Adrenal gland (tissue), 12 donors: ENCODE measurements around the gene THAP12. TPM values are rescaled to one million over a fixed set of nuclear protein-coding genes. Genes with fewer than 3 reads are reported as not detected.

Experiments used
- DNase-seq, 7 donors: peaks; one replicate each; pipeline ENCODE4 v3.0.0-alpha.2; 2019 to 2020
- H3K27ac ChIP-seq, 5 donors: fragments of 200-600 bp; sonication (generic) in 4 of 5; 1 replicate in 3 of 5; 2 replicates in 2 of 5; pipeline versions ENCODE4 v1.5.1 to v1.8.0; 2016 to 2020; ENCODE audit warnings: mild to moderate bottlenecking in 1 of 5
- H3K27me3 ChIP-seq: fragments of 200-600 bp; 2 replicates; pipeline ENCODE4 v1.8.0; 2021
- H3K36me3 ChIP-seq, 2 donors: fragments of 200-600 bp; replicated peaks in 1 of 2; 1 replicate in 1 of 2; 2 replicates in 1 of 2; pipeline versions ENCODE4 v1.5.1 to v1.8.0; 2018 to 2022
- H3K4me1 ChIP-seq, 2 donors: fragments of 200-600 bp; replicated peaks in 1 of 2; 1 replicate in 1 of 2; 2 replicates in 1 of 2; pipeline versions ENCODE4 v1.5.1 to v1.8.0; 2018 to 2021
- H3K4me3 ChIP-seq, 4 donors: fragments of 200-600 bp; sonication (generic) in 3 of 4; one replicate each; pipeline ENCODE4 v1.5.1; 2016 to 2018
- H3K9me3 ChIP-seq, 3 donors: fragments of 200-600 bp; sonication (generic) in 1 of 3; replicated peaks in 1 of 3; 1 replicate in 2 of 3; 2 replicates in 1 of 3; pipeline versions ENCODE4 v1.5.1 to v1.8.0; 2016 to 2021
- POLR2A ChIP-seq, 2 donors: fragments of 450-650 bp; IDR thresholded peaks; one replicate each; pipeline ENCODE4 v1.6.1; 2017; ENCODE audit warnings: antibody characterized with exemption in 2 of 2, mild to moderate bottlenecking in 2 of 2, moderate library complexity in 1 of 2
- WGBS, 4 donors: extraction: QIAGEN DNeasy Blood & Tissue Kit in 2 of 4; methylation state at CpG; one replicate each; pipeline versions ENCODE4 v1.1.5 to v1.1.7; 2013 to 2017; 5-methylcytosine and 5-hydroxymethylcytosine counted together
- intact Hi-C, 2 donors: fragments of 100-400 bp; cut with DNase I; formaldehyde crosslinking; loops; one replicate each; pipeline versions ENCODE4 v1.14.1 to v1.15.0; 2022 to 2023
- polyA plus RNA-seq, 3 donors: library from polyadenylated mRNA; stranded (reverse); fragments of 200-250 nt in 2 of 3; fragments of 350-450 nt in 1 of 3; fragmentation: Illumina TruSeq in 1 of 3; extraction: RNeasy Lipid Tissue Mini Kit (QIAGEN cat#74804) in 1 of 3; gene quantifications; one replicate each; pipeline ENCODE4 v1.2.3, GENCODE V29; 2013 to 2014
- total RNA-seq, 9 donors: library from RNA; depleted of rRNA in 4 of 9; stranded (reverse); fragments of >200 nt in 4 of 9; fragments of 120-200 nt in 1 of 9; fragmentation: NEBNext Ultra II Directional in 1 of 9; extraction: Animal tissue kit (Norgen Biotek cat#: 25700) in 1 of 9; gene quantifications; one replicate each; pipeline versions ENCODE4 v1.1.0 to v1.2.4, GENCODE V29; 2013 to 2023
- TF ChIP-seq, protein P1 (sequence below), 6 experiments: fragments of 450-650 bp in 4 of 6; fragments of 200-600 bp in 2 of 6; sonication (generic) in 1 of 6; IDR thresholded peaks; 1 replicate in 5 of 6; 2 replicates in 1 of 6; pipeline versions ENCODE4 v1.5.1 to v1.8.0; 2016 to 2021; ENCODE audit warnings: antibody characterized with exemption in 6 of 6, mild to moderate bottlenecking in 2 of 6, moderate library complexity in 1 of 6
- donor health status: healthy with polysubstance abuse.
- donor health status: Bipolar disorder and iron deficiency.
- donor health status: DM: yes; HTN: yes; CAD: no.
- donor health status: DM: no; HTN: no; CAD: no.
- donor health status: DM: no; HTN: no; CAD: no.
- donor health status: DM: yes; HTN: yes; CAD: no.

The THAP12 gene
- total and polyA plus RNA-seq, 12 donors, result 18.9 to 75.4 (median 42.0) TPM

DNA sequence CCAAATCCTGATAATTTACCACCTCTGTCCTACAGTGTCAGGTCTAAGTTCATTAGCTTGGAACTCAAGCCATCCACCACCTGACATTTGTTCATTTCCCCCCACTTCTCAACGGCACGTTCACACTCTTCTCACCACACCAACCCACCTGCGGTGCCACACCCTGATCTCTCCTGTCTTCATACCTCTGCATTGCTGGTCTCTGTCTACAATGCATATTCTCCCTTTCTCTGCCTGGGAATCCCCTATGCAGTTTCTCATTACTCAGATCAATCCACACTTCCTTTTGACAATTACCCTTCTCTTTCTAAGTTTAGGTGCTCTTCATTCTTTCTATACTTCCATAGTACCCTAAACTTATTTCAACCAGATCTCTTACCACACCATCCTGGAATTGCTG, 43.4 kb upstream of the THAP12 start:
- intact Hi-C loops, result no loop called here
- Histone ChIP-seq H3K27me3 (no peaks in the 10 kb centered on the region), H3K27ac (no peak overlapping the region), H3K9me3 (no peaks in the 10 kb centered on the region), H3K4me3 (no peak overlapping the region), H3K36me3 (no peaks in the 10 kb centered on the region), H3K4me1 (no peaks in the 10 kb centered on the region)
- no peak for TF ChIP-seq POLR2A (IDR thresholded peaks at IDR 0.05)
- TF ChIP-seq, protein P1, sequence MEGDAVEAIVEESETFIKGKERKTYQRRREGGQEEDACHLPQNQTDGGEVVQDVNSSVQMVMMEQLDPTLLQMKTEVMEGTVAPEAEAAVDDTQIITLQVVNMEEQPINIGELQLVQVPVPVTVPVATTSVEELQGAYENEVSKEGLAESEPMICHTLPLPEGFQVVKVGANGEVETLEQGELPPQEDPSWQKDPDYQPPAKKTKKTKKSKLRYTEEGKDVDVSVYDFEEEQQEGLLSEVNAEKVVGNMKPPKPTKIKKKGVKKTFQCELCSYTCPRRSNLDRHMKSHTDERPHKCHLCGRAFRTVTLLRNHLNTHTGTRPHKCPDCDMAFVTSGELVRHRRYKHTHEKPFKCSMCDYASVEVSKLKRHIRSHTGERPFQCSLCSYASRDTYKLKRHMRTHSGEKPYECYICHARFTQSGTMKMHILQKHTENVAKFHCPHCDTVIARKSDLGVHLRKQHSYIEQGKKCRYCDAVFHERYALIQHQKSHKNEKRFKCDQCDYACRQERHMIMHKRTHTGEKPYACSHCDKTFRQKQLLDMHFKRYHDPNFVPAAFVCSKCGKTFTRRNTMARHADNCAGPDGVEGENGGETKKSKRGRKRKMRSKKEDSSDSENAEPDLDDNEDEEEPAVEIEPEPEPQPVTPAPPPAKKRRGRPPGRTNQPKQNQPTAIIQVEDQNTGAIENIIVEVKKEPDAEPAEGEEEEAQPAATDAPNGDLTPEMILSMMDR (IDR thresholded peaks at IDR 0.05), result no peak
- DNase-seq, result no peak
- WGBS, 4 donors, result 69 to 81% (median 80%) methylated on average over 3 of the region's 3 CpGs

DNA sequence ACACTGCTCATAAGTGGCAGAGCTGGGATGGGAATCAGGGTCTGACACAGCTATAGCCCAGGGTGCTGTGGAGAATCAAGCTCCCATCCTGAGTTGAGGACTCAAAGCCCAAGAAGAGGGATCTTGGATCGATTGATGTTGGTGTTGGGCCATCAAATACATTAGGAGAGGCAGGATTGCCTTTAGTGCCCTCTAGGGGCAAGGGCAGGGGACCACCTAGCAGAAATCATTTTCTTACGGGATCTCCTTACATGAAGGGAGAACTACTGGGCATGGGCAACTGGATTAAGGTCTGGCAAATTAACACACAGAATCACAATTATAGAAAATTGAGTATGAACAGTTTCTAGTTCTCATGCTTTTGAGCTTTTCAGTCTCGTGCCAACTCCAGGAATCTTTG, 39.0 kb upstream of the THAP12 start:
- DNase-seq, result peak in 1 of 7 donors; percentile 3
- TF ChIP-seq, protein P1 (IDR thresholded peaks at IDR 0.05), result peak in 4 of 6 experiments; percentile 18 to 33 (median 25)
- TF ChIP-seq POLR2A (IDR thresholded peaks at IDR 0.05), result no peak
- Histone ChIP-seq H3K4me1 (no peaks in the 10 kb centered on the region), H3K36me3 (no peaks in the 10 kb centered on the region), H3K27me3 (no peaks in the 10 kb centered on the region), H3K9me3 (no peaks in the 10 kb centered on the region), H3K27ac (no peak overlapping the region), H3K4me3 (no peak overlapping the region)
- WGBS, 4 donors, result 53 to 68% (median 61%) methylated on average over 3 of the region's 3 CpGs
- intact Hi-C loops, result no loop called here

DNA sequence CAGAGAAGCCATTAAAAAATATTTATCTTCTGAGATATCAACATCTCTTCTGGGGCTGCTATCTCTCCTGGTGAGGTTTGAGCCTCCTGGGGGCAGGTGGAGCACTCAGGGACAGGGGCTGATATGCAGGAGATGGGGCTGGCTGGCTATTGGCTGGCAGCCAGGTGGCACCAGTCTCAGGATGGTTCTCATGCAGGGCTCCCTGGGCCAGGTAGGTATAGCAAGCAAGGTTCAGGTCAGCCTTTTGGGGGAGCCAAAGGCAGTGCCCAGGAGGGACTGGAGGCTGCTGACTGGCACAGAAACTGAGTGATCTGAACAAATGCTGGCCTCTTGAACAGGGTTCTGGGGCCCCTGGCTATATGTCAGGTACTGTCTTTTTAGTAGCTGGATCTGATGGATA, 34.1 kb upstream of the THAP12 start:
- H3K9me3 ChIP-seq, result no peaks in the 10 kb centered on the region
- H3K36me3 ChIP-seq, result no peaks in the 10 kb centered on the region
- intact Hi-C loops, result no loop called here
- TF ChIP-seq, protein P1 (IDR thresholded peaks at IDR 0.05), result no peak
- no peak for TF ChIP-seq POLR2A (IDR thresholded peaks at IDR 0.05)
- no peak overlapping the region for H3K27ac ChIP-seq
- no peak overlapping the region for H3K4me3 ChIP-seq
- no peak for DNase-seq
- no peaks in the 10 kb centered on the region for H3K27me3 ChIP-seq
- no peaks in the 10 kb centered on the region for H3K4me1 ChIP-seq

DNA sequence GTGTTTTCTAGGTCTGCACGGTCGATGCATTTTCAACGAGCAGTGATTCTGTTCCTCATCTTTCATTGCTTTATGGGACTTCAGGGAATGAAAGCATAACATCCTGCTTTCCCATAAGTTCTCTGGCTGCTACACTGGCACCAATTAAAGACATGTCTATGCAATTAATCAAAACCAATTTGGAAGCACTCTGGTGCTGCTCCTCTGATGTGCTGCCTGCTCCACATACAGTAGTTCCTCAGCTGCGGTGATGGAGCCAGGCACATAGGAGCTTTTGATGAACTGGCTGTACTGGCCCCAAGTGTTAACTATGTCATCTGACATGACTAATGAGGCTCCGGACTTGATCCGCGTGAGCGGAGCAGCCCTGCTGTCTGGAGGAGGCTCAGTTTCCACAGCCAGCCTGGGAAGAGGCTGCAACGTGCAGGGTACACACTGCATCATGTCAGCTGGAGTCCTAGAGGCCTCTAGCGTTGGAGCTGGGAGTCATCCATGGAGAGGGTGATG, 30.0 kb upstream of the THAP12 start:
- Histone ChIP-seq H3K9me3 (no peaks in the 10 kb centered on the region), H3K36me3 (no peaks in the 10 kb centered on the region), H3K27ac (no peak overlapping the region), H3K27me3 (no peaks in the 10 kb centered on the region), H3K4me3 (no peak overlapping the region), H3K4me1 (no peaks in the 10 kb centered on the region)
- intact Hi-C loops, result no loop called here
- 61 to 71% (median 70%) methylated on average over 9 to 10 of the region's 10 CpGs for WGBS, 4 donors
- no peak for DNase-seq
- no peak for TF ChIP-seq POLR2A (IDR thresholded peaks at IDR 0.05)
- TF ChIP-seq, protein P1 (IDR thresholded peaks at IDR 0.05), result no peak
